ENCODE data around the gene FBXW8. TPM values are rescaled to one million over a fixed set of nuclear protein-coding genes. Genes with fewer than 3 reads are reported as not detected.

The FBXW8 gene
- total RNA-seq, 1 experiment from 2014 or later = 15.3 TPM

DNA sequence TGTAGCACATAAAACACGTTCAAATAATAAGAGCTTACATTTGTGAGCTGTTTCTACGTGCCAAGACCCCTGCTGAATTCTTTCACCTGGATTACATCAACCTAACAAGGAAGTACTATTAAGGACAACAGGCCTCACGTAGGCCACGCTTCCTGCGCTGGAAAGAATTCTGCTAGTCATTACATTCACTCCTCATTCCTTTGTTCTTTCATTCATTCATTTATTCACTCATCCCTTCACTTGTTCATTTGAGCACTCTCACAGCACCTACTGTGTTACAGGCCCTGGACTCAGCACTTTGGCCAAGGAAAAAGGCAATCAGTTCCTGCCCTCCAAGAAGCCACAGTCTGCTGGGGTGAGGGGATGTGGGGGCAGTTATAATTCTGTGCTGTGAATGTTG lies 160.3 kb downstream of the FBXW8 start:
- Histone ChIP-seq H3K9ac (ENCODE audit: extremely low read depth, insufficient read length, low read length) (no peak overlapping the region), H3K79me1 (ENCODE audit: insufficient read depth, low read depth, low read length, poor library complexity, severe bottlenecking) (no peaks in the 10 kb centered on the region), H3K14ac (ENCODE audit: insufficient read depth, low read length) (no peak overlapping the region), H4K20me1 (ENCODE audit: control insufficient read depth, insufficient read depth, insufficient read length) (no peaks in the 10 kb centered on the region), H2BK5ac (ENCODE audit: insufficient read length, low read length) (no peak overlapping the region), H2AFZ (ENCODE audit: low read length) (no peak overlapping the region), H2BK15ac (ENCODE audit: low read depth, low read length) (no peak overlapping the region), H3K27ac (ENCODE audit: insufficient read length, low read depth, low read length) (no peak overlapping the region), H3K4me2 (ENCODE audit: insufficient read depth, insufficient read length, low read length) (no peak overlapping the region), H4K8ac (replicated peaks; ENCODE audit: insufficient read length, low read depth, low read length) (no peak overlapping the region), H3K23me2 (ENCODE audit: insufficient read length, low read depth, low read length, poor library complexity, severe bottlenecking) (no peaks in the 10 kb centered on the region), H3K27me3 (ENCODE audit: insufficient read depth, low read length) (no peaks in the 10 kb centered on the region), H2BK20ac (ENCODE audit: low read depth, low read length, poor library complexity, severe bottlenecking) (no peak overlapping the region), H2BK120ac (ENCODE audit: low read depth, low read length, poor library complexity, severe bottlenecking) (no peak overlapping the region), H2AK5ac (ENCODE audit: insufficient read length, low read length) (no peak overlapping the region), H3T11ph (ENCODE audit: low read length) (no peak overlapping the region), H3K4me1 (ENCODE audit: insufficient read depth, low read length) (no peaks in the 10 kb centered on the region), H3K9me3 (ENCODE audit: control insufficient read depth, low read depth, low read length) (no peaks in the 10 kb centered on the region), H3K79me2 (ENCODE audit: insufficient read depth, low read length) (no peaks in the 10 kb centered on the region), H4K91ac (ENCODE audit: insufficient read length, low read depth, low read length) (no peak overlapping the region), H4K5ac (ENCODE audit: insufficient read length, low read depth, low read length) (no peak overlapping the region), H3K23ac (ENCODE audit: insufficient read length, low read depth, low read length) (no peak overlapping the region), H2BK12ac (ENCODE audit: insufficient read length, low read depth, low read length) (no peak overlapping the region), H3K4ac (ENCODE audit: low read depth, low read length) (no peak overlapping the region), H3K18ac (ENCODE audit: insufficient read length, low read depth, low read length) (no peak overlapping the region), H3K56ac (ENCODE audit: insufficient read length, low read depth, low read length) (no peak overlapping the region)
- WGBS (ENCODE audit: extremely low coverage, insufficient read length, low lambda C conversion rate) = no CpG with 5 or more reads among the region's 5 CpGs
- H3K36me3 Mint-ChIP-seq (ENCODE audit: insufficient read depth in 1 of 3, low read depth in 3 of 3) = no peaks in the 10 kb centered on the region; a peak in 1 of 7 replicates
- TF ChIP-seq, protein P1, sequence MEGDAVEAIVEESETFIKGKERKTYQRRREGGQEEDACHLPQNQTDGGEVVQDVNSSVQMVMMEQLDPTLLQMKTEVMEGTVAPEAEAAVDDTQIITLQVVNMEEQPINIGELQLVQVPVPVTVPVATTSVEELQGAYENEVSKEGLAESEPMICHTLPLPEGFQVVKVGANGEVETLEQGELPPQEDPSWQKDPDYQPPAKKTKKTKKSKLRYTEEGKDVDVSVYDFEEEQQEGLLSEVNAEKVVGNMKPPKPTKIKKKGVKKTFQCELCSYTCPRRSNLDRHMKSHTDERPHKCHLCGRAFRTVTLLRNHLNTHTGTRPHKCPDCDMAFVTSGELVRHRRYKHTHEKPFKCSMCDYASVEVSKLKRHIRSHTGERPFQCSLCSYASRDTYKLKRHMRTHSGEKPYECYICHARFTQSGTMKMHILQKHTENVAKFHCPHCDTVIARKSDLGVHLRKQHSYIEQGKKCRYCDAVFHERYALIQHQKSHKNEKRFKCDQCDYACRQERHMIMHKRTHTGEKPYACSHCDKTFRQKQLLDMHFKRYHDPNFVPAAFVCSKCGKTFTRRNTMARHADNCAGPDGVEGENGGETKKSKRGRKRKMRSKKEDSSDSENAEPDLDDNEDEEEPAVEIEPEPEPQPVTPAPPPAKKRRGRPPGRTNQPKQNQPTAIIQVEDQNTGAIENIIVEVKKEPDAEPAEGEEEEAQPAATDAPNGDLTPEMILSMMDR (conservative IDR thresholded peaks at IDR 0.05) = no peak
- peak overlapping the region in 2 of 3 experiments; percentile 3 to 49; a peak in 3 of 7 replicates for H3K27ac Mint-ChIP-seq
- H3K4me3 Mint-ChIP-seq = no peak overlapping the region
- H3K9me3 Mint-ChIP-seq = no peaks in the 10 kb centered on the region
- no peak for DNase-seq
- H3K4me1 Mint-ChIP-seq = peaks cover 17 to 28% of the 10 kb centered on the region in 2 experiments
- no peaks in the 10 kb centered on the region for H3K27me3 Mint-ChIP-seq (ENCODE audit: low read depth)
